Activated CD8-positive, alpha-beta memory T cell treated with anti-CD3 and anti-CD28 coated beads, Interleukin-2, amount 10 ng/mL, durations not matched to agents 7 days and 5 days (primary cell): Measurements from ENCODE around the gene SYNJ2. TPM values are rescaled to one million over a fixed set of nuclear protein-coding genes. Genes with fewer than 3 reads are reported as not detected.

Experiments used
- ATAC-seq: fragments of 150-1000 bp; cut with Tn5 transposase; one replicate; pipeline ENCODE4 v1.10.0; 2021; ENCODE audit warnings: moderate library complexity
- CTCF ChIA-PET: fragments of 350-600 bp; sonication (Branson Sonifier 250); formaldehyde crosslinking; loops from one replicate; lab custom pipeline; 2021; ENCODE audit warnings: antibody characterized with exemption; lab: Charles Lee
- DNase-seq: peaks from one replicate; pipeline ENCODE4 v3.0.0-alpha.2; 2020
- H3K27ac Mint-ChIP-seq: one replicate; pipeline ENCODE4 v1.8.0; 2021; ENCODE audit warnings: mild to moderate bottlenecking, mixed read lengths
- H3K27me3 Mint-ChIP-seq: one replicate; pipeline ENCODE4 v1.8.0; 2021; ENCODE audit warnings: mixed read lengths
- H3K36me3 Mint-ChIP-seq: one replicate; pipeline ENCODE4 v1.8.0; 2021; ENCODE audit warnings: mild to moderate bottlenecking, mixed read lengths
- H3K4me1 Mint-ChIP-seq: one replicate; pipeline ENCODE4 v1.8.0; 2021; ENCODE audit warnings: mixed read lengths
- H3K4me3 Mint-ChIP-seq: one replicate; pipeline ENCODE4 v1.8.0; 2021; ENCODE audit warnings: mild to moderate bottlenecking, moderate library complexity, mixed read lengths
- H3K9me3 Mint-ChIP-seq: one replicate; pipeline ENCODE4 v1.8.0; 2022; ENCODE audit warnings: low read depth, mixed read lengths
- total RNA-seq, 2 experiments: library from RNA; stranded (reverse); gene quantifications; one replicate each; pipeline ENCODE4 v1.2.3, GENCODE V29; 2021

The SYNJ2 gene
- total RNA-seq, 2 experiments from 2014 or later: 41.2 to 42.7 TPM

GRCh38 chr6:157988700-157989063 lies 7.0 kb downstream of the SYNJ2 start:
- Mint-ChIP-seq H3K36me3 (peaks cover 4% of the 10 kb centered on the region), H3K27me3 (no peaks in the 10 kb centered on the region), H3K4me3 (no peak overlapping the region), H3K27ac (no peak overlapping the region), H3K4me1 (peaks cover 42% of the 10 kb centered on the region), H3K9me3 (no peaks in the 10 kb centered on the region)
- CTCF ChIA-PET: interaction anchor here (1.4 kb wide), 1 partner anchor 83 kb away, joined by 5 read pairs; no protein-coding TSS in a partner anchor
- DNase-seq: no peak
- no peak for ATAC-seq

DNA sequence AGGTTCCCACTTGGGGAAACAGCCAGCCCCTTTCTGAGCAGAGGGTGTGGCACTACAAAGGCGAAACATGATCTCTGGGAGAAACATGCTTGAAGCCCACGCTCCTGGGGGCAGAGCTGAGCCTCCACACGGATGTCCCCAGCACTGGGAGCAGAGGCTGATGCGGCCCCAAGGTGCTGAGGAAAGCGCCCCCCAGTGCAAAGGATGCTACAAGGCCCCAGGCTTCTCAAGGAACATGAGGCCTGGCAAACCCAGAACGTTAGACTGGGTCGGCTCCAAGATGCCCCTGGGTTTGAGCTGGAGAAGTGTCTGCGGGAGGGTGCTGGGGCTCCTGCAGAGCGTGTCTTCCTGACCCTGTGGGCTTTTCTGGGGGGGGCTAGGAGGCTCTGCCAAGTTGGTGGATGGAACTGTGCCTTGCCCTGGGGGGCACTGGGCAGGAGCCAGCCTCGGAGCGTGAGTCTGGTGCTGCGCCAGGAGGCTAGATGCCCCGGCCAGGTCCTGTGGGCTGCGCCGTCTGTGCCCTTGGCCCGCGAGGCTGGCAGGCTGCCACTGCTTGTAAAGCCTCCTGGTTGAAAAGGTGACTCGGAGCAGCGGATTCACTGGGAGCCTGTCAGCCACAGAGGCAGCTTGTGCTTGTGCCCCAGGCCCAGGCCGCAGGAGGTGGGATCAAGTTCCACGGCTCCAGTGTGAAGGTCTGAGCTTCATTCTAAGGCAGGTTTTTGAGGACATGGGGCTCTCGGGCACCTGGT lies 8.1 kb downstream of the SYNJ2 start:
- Mint-ChIP-seq H3K27me3 (no peaks in the 10 kb centered on the region), H3K36me3 (peaks cover 4% of the 10 kb centered on the region), H3K27ac (peak overlapping the region; percentile 82), H3K4me1 (peaks cover 32% of the 10 kb centered on the region), H3K9me3 (no peaks in the 10 kb centered on the region), H3K4me3 (peak overlapping the region; percentile 51)
- DNase-seq (no peak), ATAC-seq (no peak)
- CTCF ChIA-PET: interaction anchor here (1.0 to 1.4 kb wide), 2 partner anchors 82 kb away, joined by 3 to 5 read pairs; no protein-coding TSS in a partner anchor

- CTCF ChIA-PET: interaction anchor here (1.0 to 1.8 kb wide), 2 partner anchors 8 to 82 kb away, joined by 3 to 4 read pairs; no protein-coding TSS in a partner anchor
- H3K27me3 Mint-ChIP-seq: no peaks in the 10 kb centered on the region
- H3K4me1 Mint-ChIP-seq: peaks cover 24% of the 10 kb centered on the region
- H3K4me3 Mint-ChIP-seq: peak overlapping the region; percentile 51
- H3K27ac Mint-ChIP-seq: peak overlapping the region; percentile 82
- H3K9me3 Mint-ChIP-seq: no peaks in the 10 kb centered on the region
- DNase-seq (peak; percentile 56), ATAC-seq (peak; percentile 74)
- peaks cover 4% of the 10 kb centered on the region for H3K36me3 Mint-ChIP-seq
Measured at GRCh38 chr6:157990321-157991066, 8.8 kb downstream of the SYNJ2 start.

GRCh38 chr6:157991067-157991432 lies 9.4 kb downstream of the SYNJ2 start:
- Mint-ChIP-seq H3K4me1 (peaks cover 24% of the 10 kb centered on the region), H3K27me3 (no peaks in the 10 kb centered on the region), H3K9me3 (no peaks in the 10 kb centered on the region), H3K4me3 (no peak overlapping the region), H3K36me3 (peaks cover 4% of the 10 kb centered on the region), H3K27ac (no peak overlapping the region)
- CTCF ChIA-PET: interaction anchor here (1.8 kb wide), 1 partner anchor 8 kb away, joined by 4 read pairs; no protein-coding TSS in a partner anchor
- ATAC-seq: no peak
- no peak for DNase-seq

DNA sequence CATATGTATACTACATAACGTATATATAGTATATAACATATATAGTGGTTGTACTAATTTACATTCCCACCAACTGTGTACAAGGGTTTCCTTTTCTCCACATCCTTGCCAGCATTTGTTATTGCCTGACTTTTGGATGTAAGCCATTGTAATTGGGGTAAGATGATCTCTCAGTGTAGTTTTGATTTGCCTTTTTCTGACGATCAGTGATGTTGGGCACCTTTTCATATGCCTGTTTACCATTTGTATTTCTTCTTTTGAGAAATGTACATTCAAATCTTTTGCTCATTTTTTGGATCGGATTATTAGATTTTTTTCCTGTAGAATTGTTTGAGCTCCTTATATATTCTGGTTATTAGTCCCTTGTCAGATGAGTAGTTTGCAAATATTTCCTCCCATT lies 11.4 kb downstream of the SYNJ2 start:
- H3K27me3 Mint-ChIP-seq: no peaks in the 10 kb centered on the region
- no peak for DNase-seq
- CTCF ChIA-PET: interaction anchor here (0.7 to 1.6 kb wide), 4 partner anchors 20 to 34 kb away, joined by 3 to 4 read pairs (median 4); no protein-coding TSS in a partner anchor
- no peak overlapping the region for H3K27ac Mint-ChIP-seq
- no peak overlapping the region for H3K4me3 Mint-ChIP-seq
- peaks cover 23% of the 10 kb centered on the region for H3K4me1 Mint-ChIP-seq
- H3K36me3 Mint-ChIP-seq: peaks cover 5% of the 10 kb centered on the region
- H3K9me3 Mint-ChIP-seq: no peaks in the 10 kb centered on the region
- no peak for ATAC-seq

DNA sequence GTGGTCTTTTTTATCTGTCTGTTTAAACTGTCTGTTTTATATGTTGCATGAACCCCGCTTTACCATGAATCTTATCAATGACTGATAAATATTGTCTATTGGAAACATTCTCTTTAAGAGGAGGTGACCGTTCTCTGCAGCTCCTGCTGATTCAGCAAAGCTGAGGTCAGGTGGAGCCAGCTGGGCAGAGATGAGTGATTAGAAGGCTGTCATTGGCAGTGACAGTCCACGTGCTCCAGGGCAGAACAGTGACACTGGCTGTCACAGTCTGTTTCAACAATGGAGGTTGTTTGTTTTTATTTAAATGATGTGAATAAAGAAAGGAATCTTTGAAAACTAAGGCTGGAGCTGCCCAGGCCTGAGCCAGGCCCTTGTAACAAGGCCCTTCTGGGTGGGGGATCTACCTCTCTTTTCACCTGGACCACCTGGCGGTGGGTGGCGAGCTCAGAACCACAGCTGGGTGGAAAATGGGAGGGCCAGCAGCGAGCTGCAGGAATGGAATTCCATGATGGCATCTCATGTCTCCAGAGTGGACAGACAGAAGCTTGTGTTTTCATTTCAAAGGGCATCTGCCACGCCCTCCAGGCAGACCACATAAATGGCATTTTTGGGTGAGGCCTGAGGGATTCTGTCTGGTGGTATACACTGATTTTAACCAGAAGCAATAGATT lies 12.6 kb downstream of the SYNJ2 start:
- DNase-seq (no peak), ATAC-seq (no peak)
- Mint-ChIP-seq H3K27me3 (no peaks in the 10 kb centered on the region), H3K4me3 (no peak overlapping the region), H3K9me3 (no peaks in the 10 kb centered on the region), H3K27ac (no peak overlapping the region), H3K36me3 (peaks cover 5% of the 10 kb centered on the region), H3K4me1 (peaks cover 15% of the 10 kb centered on the region)
- CTCF ChIA-PET: interaction anchor here (1.6 kb wide), 1 partner anchor 32 kb away, joined by 4 read pairs; no protein-coding TSS in a partner anchor

DNA sequence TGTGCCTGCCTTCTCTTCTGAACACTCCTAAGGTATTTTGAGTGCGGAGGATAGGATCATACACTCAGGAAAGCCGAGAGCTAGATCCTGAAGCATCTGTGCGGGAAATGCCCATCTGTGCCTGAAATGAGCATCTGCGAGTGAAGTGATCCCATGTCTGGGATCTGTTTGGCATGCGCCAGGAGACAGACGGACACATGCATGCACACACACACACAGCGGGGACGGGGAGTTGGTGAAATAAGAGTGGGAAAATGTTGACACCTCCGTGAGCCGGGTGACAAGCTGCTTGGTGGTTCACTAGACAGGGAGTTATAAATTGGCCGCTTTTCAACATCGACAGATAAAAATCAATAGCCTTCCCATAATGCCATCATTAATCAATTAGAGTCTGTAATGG lies 13.8 kb downstream of the SYNJ2 start:
- CTCF ChIA-PET: no interaction called here
- peaks cover 5% of the 10 kb centered on the region for H3K36me3 Mint-ChIP-seq
- no peaks in the 10 kb centered on the region for H3K27me3 Mint-ChIP-seq
- no peaks in the 10 kb centered on the region for H3K9me3 Mint-ChIP-seq
- H3K27ac Mint-ChIP-seq: no peak overlapping the region
- no peak for ATAC-seq
- no peak overlapping the region for H3K4me3 Mint-ChIP-seq
- H3K4me1 Mint-ChIP-seq: peaks cover 6% of the 10 kb centered on the region
- no peak for DNase-seq

DNA sequence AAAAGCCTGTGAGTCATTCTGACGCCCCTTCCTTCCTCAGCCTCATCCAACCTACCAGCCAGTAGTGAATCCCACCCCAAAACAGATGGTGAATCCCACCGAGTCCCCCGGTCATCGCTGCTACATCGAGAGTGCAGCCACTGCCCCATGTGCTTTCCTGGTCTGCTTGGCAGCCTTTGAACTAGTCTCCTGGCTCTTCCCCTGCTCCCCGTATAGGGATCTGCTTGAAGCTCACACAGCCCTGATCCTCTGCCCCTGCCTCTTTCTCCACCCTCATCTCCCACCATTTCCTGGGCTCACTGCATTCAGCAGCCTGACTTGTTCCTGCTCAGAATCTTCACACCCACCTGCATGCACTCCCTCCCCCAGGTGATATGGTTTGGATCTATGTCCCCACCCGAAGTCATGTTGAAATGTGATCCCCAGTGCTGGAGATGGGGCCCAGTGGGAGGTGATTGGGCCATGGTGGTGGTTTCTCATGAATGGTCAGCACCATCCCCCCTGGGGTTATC lies 14.6 kb downstream of the SYNJ2 start:
- no peak for DNase-seq
- H3K4me1 Mint-ChIP-seq: peaks cover 1% of the 10 kb centered on the region
- no peak overlapping the region for H3K27ac Mint-ChIP-seq
- CTCF ChIA-PET: no interaction called here
- no peaks in the 10 kb centered on the region for H3K27me3 Mint-ChIP-seq
- H3K4me3 Mint-ChIP-seq: no peak overlapping the region
- H3K36me3 Mint-ChIP-seq: peaks cover 7% of the 10 kb centered on the region
- no peak for ATAC-seq
- H3K9me3 Mint-ChIP-seq: no peaks in the 10 kb centered on the region

- Mint-ChIP-seq H3K27me3 (no peaks in the 10 kb centered on the region), H3K27ac (no peak overlapping the region), H3K4me3 (no peak overlapping the region), H3K9me3 (no peaks in the 10 kb centered on the region), H3K36me3 (peaks cover 9% of the 10 kb centered on the region), H3K4me1 (peaks cover 3% of the 10 kb centered on the region)
- ATAC-seq (no peak), DNase-seq (no peak)
- CTCF ChIA-PET: no interaction called here
Measured at GRCh38 chr6:157996918-157997702, 15.4 kb downstream of the SYNJ2 start.

DNA sequence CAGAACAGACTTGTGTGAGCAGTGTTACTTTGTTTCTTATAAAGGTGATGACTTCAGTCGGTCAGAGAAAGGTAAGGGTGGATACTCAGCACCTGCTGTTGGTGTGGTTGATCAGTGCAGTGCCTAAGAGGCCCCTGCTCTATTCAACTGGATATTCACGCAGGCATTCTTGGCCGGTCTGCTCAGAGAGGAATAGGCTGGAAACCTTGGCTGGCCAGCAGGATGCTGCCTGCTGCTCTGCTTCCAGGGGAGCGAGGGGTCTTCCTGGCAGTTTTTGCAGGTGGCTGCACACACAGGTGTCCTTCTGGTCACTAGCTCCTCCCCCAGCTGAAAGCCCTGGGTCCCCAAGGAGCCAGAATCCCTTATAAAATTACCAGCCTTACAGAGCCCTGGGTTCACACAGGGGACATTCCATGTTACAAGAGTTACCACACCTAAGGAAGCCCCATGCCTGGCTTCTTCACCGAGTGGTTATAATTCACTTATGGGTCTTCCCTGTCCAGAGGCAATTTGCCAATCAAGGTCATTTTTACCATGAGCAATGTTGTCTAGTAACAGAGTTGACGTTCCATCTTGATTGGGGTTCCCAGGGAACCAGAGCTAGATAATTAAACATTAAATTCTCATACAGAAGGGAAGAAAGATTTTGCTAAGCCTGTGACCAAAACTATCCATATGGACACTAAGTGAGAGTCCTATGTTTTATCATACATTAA lies 16.4 kb downstream of the SYNJ2 start:
- Mint-ChIP-seq H3K27me3 (no peaks in the 10 kb centered on the region), H3K27ac (no peak overlapping the region), H3K9me3 (no peaks in the 10 kb centered on the region), H3K4me3 (no peak overlapping the region), H3K4me1 (peaks cover 11% of the 10 kb centered on the region), H3K36me3 (peaks cover 8% of the 10 kb centered on the region)
- CTCF ChIA-PET: interaction anchor here (2.0 kb wide), 1 partner anchor 23 kb away, joined by 5 read pairs; no protein-coding TSS in a partner anchor
- DNase-seq: no peak
- ATAC-seq: no peak

- Mint-ChIP-seq H3K4me3 (no peak overlapping the region), H3K27ac (no peak overlapping the region)
- CTCF ChIA-PET: interaction anchor here (2.0 kb wide), 1 partner anchor 22 kb away, joined by 5 read pairs; no protein-coding TSS in a partner anchor
Measured at GRCh38 chr6:157998707-157999167, 17.1 kb downstream of the SYNJ2 start.

More at GRCh38 chr6:157998707-157999167, 17.1 kb downstream of the SYNJ2 start:
- no peak for DNase-seq
- peaks cover 8% of the 10 kb centered on the region for H3K36me3 Mint-ChIP-seq
- no peaks in the 10 kb centered on the region for H3K9me3 Mint-ChIP-seq
- ATAC-seq: no peak
- peaks cover 17% of the 10 kb centered on the region for H3K4me1 Mint-ChIP-seq
- H3K27me3 Mint-ChIP-seq: no peaks in the 10 kb centered on the region
